ENCODE results near the gene ZFYVE27. TPM values are rescaled to one million over a fixed set of nuclear protein-coding genes. Genes with fewer than 3 reads are reported as not detected.

Gene ZFYVE27
- total and polyA plus RNA-seq, 2 of the 4 experiments (the other 2 are of a cell fraction): 13.1 to 22.2 TPM

DNA sequence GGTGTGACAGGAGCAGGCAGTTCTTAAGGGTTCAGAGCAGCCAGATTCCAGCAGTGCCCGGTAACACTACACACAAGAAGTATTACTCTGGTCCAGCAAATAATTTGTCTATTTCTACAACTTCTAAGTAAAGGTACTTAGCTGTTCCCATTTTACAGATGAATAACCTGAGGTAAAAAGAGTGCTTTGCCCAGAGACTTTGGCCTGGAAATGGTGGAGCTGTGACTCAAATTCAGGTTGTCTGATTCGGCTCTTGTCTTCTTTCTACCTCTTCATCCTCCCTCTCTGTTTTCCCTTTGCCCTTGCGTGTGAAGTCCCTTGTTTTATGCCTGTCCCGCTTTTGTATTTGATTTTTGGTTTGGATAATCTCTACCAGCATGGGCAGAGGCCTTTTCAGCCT is 17.8 kb downstream of the ZFYVE27 start:
- Histone ChIP-seq H4K8ac (ENCODE audit: low read depth in 2 of 2, low read length in 2 of 2) (no peak overlapping the region), H3K23ac (ENCODE audit: low read depth, low read length) (no peak overlapping the region), H4K91ac (ENCODE audit: insufficient read depth, low read depth, low read length) (no peak overlapping the region), H2AK9ac (replicated peaks; ENCODE audit: low read depth, low read length, poor library complexity) (no peak overlapping the region), H3K27me3 (ENCODE audit: control insufficient read depth, insufficient read depth, low read length) (no peaks in the 10 kb centered on the region), H3K9me1 (ENCODE audit: insufficient read depth, low read length) (no peaks in the 10 kb centered on the region; the same call in 1 of the 2 replicates), H4K20me1 (ENCODE audit: insufficient read depth, low read length) (no peaks in the 10 kb centered on the region; the same call in 1 of the 2 replicates), H3K56ac (ENCODE audit: extremely low read depth, insufficient read depth, low read length) (no peak overlapping the region), H3K36me3 (ENCODE audit: control insufficient read depth, insufficient read depth, low read length) (peaks cover 73% of the 10 kb centered on the region), H3K9me3 (ENCODE audit: control insufficient read depth, insufficient read depth, low read length) (no peaks in the 10 kb centered on the region), H3K18ac (ENCODE audit: low read depth, low read length) (no peak overlapping the region), H3K14ac (replicated peaks; ENCODE audit: low read depth, low read length) (no peak overlapping the region), H2AK5ac (ENCODE audit: low read depth, low read length) (no peak overlapping the region), H3K27ac (ENCODE audit: insufficient read depth, low read length) (no peak overlapping the region), H3K4me1 (ENCODE audit: control insufficient read depth, insufficient read depth, low read length) (no peaks in the 10 kb centered on the region), H3K4me2 (ENCODE audit: low read depth, low read length) (no peak overlapping the region), H3K4me3 (ENCODE audit: insufficient read depth, low read depth, low read length) (no peak overlapping the region), H2BK120ac (ENCODE audit: low read depth, low read length) (no peak overlapping the region), H3K9ac (ENCODE audit: low read depth, low read length) (no peak overlapping the region), H3K4ac (ENCODE audit: low read depth, low read length) (no peak overlapping the region), H2AFZ (replicated peaks; ENCODE audit: low read length, poor library complexity) (no peak overlapping the region), H3K79me1 (ENCODE audit: low read depth in 1 of 2, low read length in 2 of 2) (peaks cover 8% of the 10 kb centered on the region in 2 experiments; a peak in 2 of 4 replicates), H2BK5ac (ENCODE audit: low read depth, low read length, poor library complexity, severe bottlenecking) (no peak overlapping the region), H4K5ac (ENCODE audit: low read depth, low read length) (no peak overlapping the region), H2BK20ac (ENCODE audit: low read depth, low read length) (no peak overlapping the region), H2BK15ac (ENCODE audit: low read depth, low read length) (no peak overlapping the region)
- ATAC-seq (ENCODE audit: low read depth) (no peak), DNase-seq (no peak)
- dilution Hi-C loops (cut with HindIII; ENCODE audit: low sequenced_read_pairs, unreplicated experiment): no loop called here
- ChIA-PET CTCF (no interaction called here), POLR2A (ENCODE audit: unreplicated experiment) (no interaction called here)
- intact Hi-C loops (cut with micrococcal nuclease): no loop called here
- BruUV-seq (replicated peaks): no TSS peak
- in situ Hi-C loops (cut with MboI; ENCODE audit: low sequenced_read_pairs): no loop called here
- TF ChIP-seq CHD1 (IDR thresholded peaks at IDR 0.05; ENCODE audit: low read depth, low read length): no peak
- TF ChIP-seq POLR2A (IDR thresholded peaks at IDR 0.05; ENCODE audit: low read depth, low read length): no peak
- TF ChIP-seq FOS (IDR thresholded peaks at IDR 0.05; ENCODE audit: low read depth, low read length): no peak
- TF ChIP-seq RFX5 (IDR thresholded peaks at IDR 0.05; ENCODE audit: low read depth, low read length): no peak
- no peak for TF ChIP-seq BHLHE40 (IDR thresholded peaks at IDR 0.05; ENCODE audit: low read depth, low read length)
- TF ChIP-seq SMC3 (IDR thresholded peaks at IDR 0.05; ENCODE audit: low read depth, low read length): no peak
- no peak for TF ChIP-seq MXI1 (IDR thresholded peaks at IDR 0.05; ENCODE audit: borderline replicate concordance, low read depth, low read length)
- TF ChIP-seq ELK1 (IDR thresholded peaks at IDR 0.05; ENCODE audit: borderline replicate concordance, low read depth, low read length): no peak
- no peak for TF ChIP-seq RCOR1 (IDR thresholded peaks at IDR 0.05; ENCODE audit: insufficient replicate concordance, low read length)
- no peak for TF ChIP-seq MAFK (IDR thresholded peaks at IDR 0.05; ENCODE audit: low read depth, low read length)
- TF ChIP-seq MAZ (IDR thresholded peaks at IDR 0.05; ENCODE audit: borderline replicate concordance, low read depth, low read length): no peak
- no peak for TF ChIP-seq NFE2L2 (IDR thresholded peaks at IDR 0.05; ENCODE audit: low read depth, low read length)
- TF ChIP-seq USF2 (IDR thresholded peaks at IDR 0.05; ENCODE audit: low read depth, low read length): no peak
- no peak for TF ChIP-seq CEBPB (IDR thresholded peaks at IDR 0.05; ENCODE audit: low read depth, low read length)
- TF ChIP-seq RAD21 (IDR thresholded peaks at IDR 0.05; ENCODE audit: low read length): no peak
- WGBS, 2 experiments (ENCODE audit: extremely low coverage in 2 of 2, insufficient read length in 1 of 2): no CpG with 5 or more reads among the region's 4 CpGs

Data from IMR-90 (cell line).